HEK293 (cell line): ENCODE measurements around the gene APOL3.
"Not testable (repeated sequence)": the region's sequence is repeated elsewhere in the genome, so short reads cannot be mapped to it uniquely, and the experiment has no call there.

Source experiments
- CTCF ChIA-PET: fragments of 350-600 bp; formaldehyde crosslinking; extraction: SDS; loops from one replicate; lab custom pipeline; 2021; ENCODE audit warnings: antibody characterized with exemption; lab: Yijun Ruan, JAX
- POLR2A ChIA-PET: fragments of 300-600 bp; formaldehyde crosslinking; extraction: SDS; loops from one replicate; lab custom pipeline; 2020; ENCODE audit warnings: antibody characterized with exemption, inconsistent platforms; lab: Yijun Ruan, JAX
- H3K27ac ChIP-seq: fragments of 200-500 bp; sonication (Bioruptor generic); 2 replicates; pipeline ENCODE4 v1.5.1; 2014; ENCODE audit warnings: low read depth, low read length, control low read depth, inconsistent platforms; ENCODE audit errors: extremely low read depth
- H3K36me3 ChIP-seq, 2 experiments: fragments of 200-500 bp in 1 of 2; sonication (Bioruptor generic) in 1 of 2; 1 replicate in 1 of 2; 2 replicates in 1 of 2; pipeline ENCODE4 v1.5.1; 2014 to 2017; ENCODE audit warnings: inconsistent platforms in 2 of 2, low read length in 2 of 2; ENCODE audit not compliant: control insufficient read depth in 2 of 2, insufficient read depth in 1 of 2
- H3K4me1 ChIP-seq: fragments of 200-500 bp; sonication (Bioruptor generic); 2 replicates; pipeline ENCODE4 v1.5.1; 2014; ENCODE audit warnings: mild to moderate bottlenecking, low read length, inconsistent platforms; ENCODE audit not compliant: control insufficient read depth, insufficient read depth
- H3K4me3 ChIP-seq: 2 replicates; pipeline ENCODE4 v1.5.1; 2011; ENCODE audit warnings: low read depth, mild to moderate bottlenecking, control low read depth, low read length, moderate library complexity
- H3K9me3 ChIP-seq: fragments of 200-500 bp; sonication (Bioruptor generic); 2 replicates; pipeline ENCODE4 v1.5.1; 2014; ENCODE audit warnings: low read depth, low read length, inconsistent platforms; ENCODE audit not compliant: control insufficient read depth, insufficient read depth
- GLI4 ChIP-seq: fragments of 450-650 bp; formaldehyde crosslinking; IDR thresholded peaks from 2 replicates; pipeline ENCODE4 v1.5.1; 2016; ENCODE audit warnings: missing biosample characterization, missing genetic modification characterization
- HOXA7 ChIP-seq: sonication (generic); formaldehyde crosslinking; IDR thresholded peaks from 2 replicates; pipeline ENCODE4 v1.8.1; 2022; ENCODE audit warnings: missing genetic modification reagents, borderline replicate concordance
- KLF1 ChIP-seq: fragments of 450-650 bp; formaldehyde crosslinking; IDR thresholded peaks from 2 replicates; pipeline ENCODE4 v1.5.1; 2016; ENCODE audit warnings: missing biosample characterization, missing genetic modification characterization
- KLF9 ChIP-seq: fragments of 450-650 bp; formaldehyde crosslinking; IDR thresholded peaks from 2 replicates; pipeline ENCODE4 v1.5.1; 2016; ENCODE audit warnings: missing biosample characterization, missing genetic modification characterization, low read depth
- MYNN ChIP-seq: fragments of 450-650 bp; formaldehyde crosslinking; IDR thresholded peaks from 2 replicates; pipeline ENCODE4 v1.5.1; 2016; ENCODE audit warnings: missing biosample characterization, missing genetic modification characterization, borderline replicate concordance
- SETDB1 ChIP-seq: IDR thresholded peaks from one replicate; pipeline ENCODE4 v1.6.1; 2017; ENCODE audit warnings: mild to moderate bottlenecking, low read length, moderate library complexity, mixed read lengths; ENCODE audit not compliant: insufficient read length
- YY1 ChIP-seq: fragments of 450-650 bp; formaldehyde crosslinking; IDR thresholded peaks from 2 replicates; pipeline ENCODE4 v1.5.1; 2018; ENCODE audit warnings: missing biosample characterization, missing genetic modification characterization
- ZBTB21 ChIP-seq: fragments of 450-650 bp; formaldehyde crosslinking; IDR thresholded peaks from 2 replicates; pipeline ENCODE4 v1.5.1; 2017; ENCODE audit warnings: missing biosample characterization, missing genetic modification characterization
- ZBTB8A ChIP-seq: fragments of 450-650 bp; formaldehyde crosslinking; IDR thresholded peaks from 2 replicates; pipeline ENCODE4 v1.5.1; 2016; ENCODE audit warnings: missing biosample characterization, missing genetic modification characterization
- ZIC2 ChIP-seq: fragments of 450-650 bp; formaldehyde crosslinking; IDR thresholded peaks from 2 replicates; pipeline ENCODE4 v1.5.1; 2016; ENCODE audit warnings: missing biosample characterization, missing genetic modification characterization
- ZNF157 ChIP-seq: fragments of 450-650 bp; formaldehyde crosslinking; IDR thresholded peaks from 2 replicates; pipeline ENCODE4 v1.5.1; 2016; ENCODE audit warnings: missing biosample characterization, missing genetic modification characterization
- ZNF174 ChIP-seq: fragments of 450-650 bp; formaldehyde crosslinking; IDR thresholded peaks from 2 replicates; pipeline ENCODE4 v1.5.0; 2017; ENCODE audit warnings: missing biosample characterization, mild to moderate bottlenecking, missing genetic modification characterization
- ZNF214 ChIP-seq: fragments of 450-650 bp; formaldehyde crosslinking; IDR thresholded peaks from 2 replicates; pipeline ENCODE4 v1.5.1; 2017; ENCODE audit warnings: missing biosample characterization, mild to moderate bottlenecking, missing genetic modification characterization, borderline replicate concordance
- ZNF274 ChIP-seq, 2 experiments: fragments of 200-500 bp in 1 of 2; fragments of 450-650 bp in 1 of 2; sonication (Bioruptor generic) in 1 of 2; formaldehyde crosslinking in 1 of 2; IDR thresholded peaks; 2 replicates each; pipeline versions ENCODE4 v1.5.1 to v1.6.1; 2014 to 2016; ENCODE audit warnings: borderline replicate concordance in 1 of 2, inconsistent platforms in 1 of 2, low read length in 1 of 2, missing biosample characterization in 1 of 2, missing genetic modification characterization in 1 of 2
- ZNF292 ChIP-seq: fragments of 450-650 bp; formaldehyde crosslinking; IDR thresholded peaks from 2 replicates; pipeline ENCODE4 v1.5.1; 2016; ENCODE audit warnings: low read depth, missing biosample characterization, missing genetic modification characterization, borderline replicate concordance
- ZNF621 ChIP-seq: fragments of 450-650 bp; formaldehyde crosslinking; IDR thresholded peaks from 2 replicates; pipeline ENCODE4 v1.5.1; 2017; ENCODE audit warnings: missing biosample characterization, missing genetic modification characterization
- ZNF623 ChIP-seq: fragments of 450-650 bp; formaldehyde crosslinking; IDR thresholded peaks from 2 replicates; pipeline ENCODE4 v1.5.1; 2016; ENCODE audit warnings: missing biosample characterization, missing genetic modification characterization
- ZNF707 ChIP-seq: fragments of 450-650 bp; formaldehyde crosslinking; IDR thresholded peaks from 2 replicates; pipeline ENCODE4 v1.5.1; 2016; ENCODE audit warnings: missing biosample characterization, missing genetic modification characterization
- ZNF747 ChIP-seq: fragments of 450-650 bp; formaldehyde crosslinking; IDR thresholded peaks from 2 replicates; pipeline ENCODE4 v1.5.1; 2016; ENCODE audit warnings: missing biosample characterization, missing genetic modification characterization
- ZNF777 ChIP-seq: fragments of 450-650 bp; formaldehyde crosslinking; IDR thresholded peaks from 2 replicates; pipeline ENCODE4 v1.5.1; 2017; ENCODE audit warnings: missing biosample characterization, missing genetic modification characterization, borderline replicate concordance
- ZNF791 ChIP-seq: fragments of 450-650 bp; formaldehyde crosslinking; IDR thresholded peaks from 2 replicates; pipeline ENCODE4 v1.5.1; 2016; ENCODE audit warnings: missing biosample characterization, missing genetic modification characterization
- ZNF792 ChIP-seq: fragments of 450-650 bp; formaldehyde crosslinking; IDR thresholded peaks from 2 replicates; pipeline ENCODE4 v1.5.1; 2016; ENCODE audit warnings: missing biosample characterization, missing genetic modification characterization
- TF ChIP-seq, protein P1 (sequence below): fragments of 450-650 bp; formaldehyde crosslinking; IDR thresholded peaks from 2 replicates; pipeline ENCODE4 v1.5.1; 2016; ENCODE audit warnings: missing biosample characterization, missing genetic modification characterization
- TF ChIP-seq, protein P2 (sequence below): fragments of 450-650 bp; formaldehyde crosslinking; optimal IDR thresholded peaks from 2 replicates; pipeline ENCODE3; 2016; ENCODE audit warnings: missing biosample characterization, mild to moderate bottlenecking, missing genetic modification characterization
- TF ChIP-seq, protein P3 (sequence below): fragments of 450-650 bp; formaldehyde crosslinking; IDR thresholded peaks from 2 replicates; pipeline ENCODE4 v1.5.1; 2016; ENCODE audit warnings: missing biosample characterization, missing genetic modification characterization

Gene APOL3

DNA sequence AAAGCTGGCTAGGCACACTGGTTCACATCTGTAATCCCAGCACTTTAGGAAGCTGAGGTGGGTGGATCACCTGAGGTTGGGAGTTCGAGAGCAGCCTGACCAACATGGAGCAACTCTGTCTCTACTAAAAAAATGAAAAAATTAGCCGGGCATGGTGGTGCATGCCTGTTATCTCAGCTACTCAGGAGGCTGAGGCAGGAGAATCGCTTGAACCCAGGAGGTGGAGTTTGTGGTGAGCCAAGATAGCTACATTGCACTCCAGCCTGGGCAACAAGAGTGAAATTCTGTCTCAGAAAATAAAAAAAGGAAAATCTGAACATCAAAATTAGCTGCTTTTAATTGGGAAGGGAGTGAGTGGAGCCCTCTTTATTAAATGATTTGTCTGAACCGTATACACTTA lies 7.7 kb downstream of the APOL3 start:
- H3K4me1 ChIP-seq, H3K36me3 ChIP-seq, H3K9me3 ChIP-seq, H3K27ac ChIP-seq, POLR2A ChIA-PET, H3K4me3 ChIP-seq: not testable (repeated sequence)
- CTCF ChIA-PET, result interaction anchor here (0.7 to 2.6 kb wide), 4 partner anchors 10 to 939 kb away, joined by 3 to 19 read pairs (median 4); no protein-coding TSS in a partner anchor

DNA sequence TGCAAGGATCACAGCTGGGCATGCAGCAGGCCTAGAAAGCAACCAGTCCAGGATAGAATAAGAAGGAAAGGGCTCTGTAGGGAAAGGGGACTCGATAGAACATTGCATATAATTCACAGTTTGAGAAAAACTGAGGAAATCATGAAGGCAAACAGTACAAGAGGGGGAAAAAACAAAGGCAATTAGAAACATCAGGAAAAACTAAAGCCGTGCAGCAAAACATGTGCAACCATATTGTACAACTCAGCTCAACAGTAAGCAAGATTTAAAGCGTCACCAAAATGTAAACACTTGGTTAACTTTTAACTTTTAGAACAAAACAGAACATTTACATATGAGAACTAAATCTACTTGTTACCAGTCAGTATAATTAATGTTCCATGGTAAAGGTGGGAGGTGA lies 8.5 kb downstream of the APOL3 start:
- H3K27ac ChIP-seq, result no peak overlapping the region
- ChIA-PET POLR2A (no interaction called here), CTCF (interaction anchor here (0.7 to 2.6 kb wide), 4 partner anchors 9 to 30 kb away, joined by 4 to 19 read pairs (median 6); no protein-coding TSS in a partner anchor)
- H3K9me3 ChIP-seq, result no peaks in the 10 kb centered on the region
- H3K4me3 ChIP-seq, result no peak overlapping the region
- no peaks in the 10 kb centered on the region for H3K4me1 ChIP-seq
- no peak for TF ChIP-seq ZNF621 (tag by site-specific recombination)
- peak; percentile 40 for TF ChIP-seq SETDB1
- no peaks in the 10 kb centered on the region for H3K36me3 ChIP-seq

DNA sequence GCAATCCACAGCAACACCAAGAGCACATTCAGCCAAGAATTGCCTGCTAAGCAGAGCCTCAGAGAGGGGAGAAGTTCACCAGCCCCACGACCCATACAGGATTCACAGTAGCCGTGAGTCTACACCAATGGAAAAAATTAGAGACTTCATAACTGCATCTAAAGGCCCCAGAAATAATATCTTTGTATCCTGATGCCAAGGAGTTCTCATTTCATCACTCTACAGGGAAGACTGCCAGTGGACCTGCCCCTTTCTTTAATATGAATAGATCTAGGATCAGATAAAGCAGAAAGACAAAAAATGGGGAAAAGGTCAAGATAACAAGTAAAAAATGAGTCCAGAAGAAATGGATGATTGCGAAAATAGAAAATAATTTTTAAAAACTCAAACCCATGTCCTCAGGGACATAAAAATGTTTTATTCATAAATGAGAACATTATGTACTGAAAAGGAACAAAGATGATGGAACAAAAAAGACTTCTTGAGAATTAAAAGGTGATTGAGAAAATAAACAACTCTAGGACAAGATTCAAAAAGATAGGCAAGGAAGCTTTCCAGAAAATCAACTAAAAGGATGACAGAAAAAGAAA lies 9.5 kb downstream of the APOL3 start:
- Histone ChIP-seq H3K4me1 (no peaks in the 10 kb centered on the region), H3K27ac (no peak overlapping the region), H3K36me3 (no peaks in the 10 kb centered on the region), H3K9me3 (no peaks in the 10 kb centered on the region), H3K4me3 (no peak overlapping the region)
- ChIA-PET POLR2A (no interaction called here), CTCF (interaction anchor here (0.6 to 2.6 kb wide), 6 partner anchors 9 to 336 kb away, joined by 3 to 19 read pairs (median 5); no protein-coding TSS in a partner anchor)
- no peak for TF ChIP-seq ZNF791 (tag by site-specific recombination)
- TF ChIP-seq ZBTB21 (tag by site-specific recombination), result no peak
- TF ChIP-seq, protein P1, sequence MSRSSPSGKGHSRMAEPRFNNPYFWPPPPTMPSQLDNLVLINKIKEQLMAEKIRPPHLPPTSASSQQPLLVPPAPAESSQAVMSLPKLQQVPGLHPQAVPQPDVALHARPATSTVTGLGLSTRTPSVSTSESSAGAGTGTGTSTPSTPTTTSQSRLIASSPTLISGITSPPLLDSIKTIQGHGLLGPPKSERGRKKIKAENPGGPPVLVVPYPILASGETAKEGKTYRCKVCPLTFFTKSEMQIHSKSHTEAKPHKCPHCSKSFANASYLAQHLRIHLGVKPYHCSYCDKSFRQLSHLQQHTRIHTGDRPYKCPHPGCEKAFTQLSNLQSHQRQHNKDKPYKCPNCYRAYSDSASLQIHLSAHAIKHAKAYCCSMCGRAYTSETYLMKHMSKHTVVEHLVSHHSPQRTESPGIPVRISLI, result no peak
- TF ChIP-seq KLF9 (tag by site-specific recombination), result no peak
- no peak for TF ChIP-seq ZNF623 (tag by site-specific recombination)
- TF ChIP-seq ZIC2 (tag by site-specific recombination), result no peak
- TF ChIP-seq ZNF157, result no peak
- TF ChIP-seq ZNF292, result no peak
- TF ChIP-seq ZNF747 (tag by site-specific recombination), result no peak
- no peak for TF ChIP-seq YY1 (tag by site-specific recombination)
- no peak for TF ChIP-seq GLI4 (tag by site-specific recombination)
- no peak for TF ChIP-seq ZNF792

DNA sequence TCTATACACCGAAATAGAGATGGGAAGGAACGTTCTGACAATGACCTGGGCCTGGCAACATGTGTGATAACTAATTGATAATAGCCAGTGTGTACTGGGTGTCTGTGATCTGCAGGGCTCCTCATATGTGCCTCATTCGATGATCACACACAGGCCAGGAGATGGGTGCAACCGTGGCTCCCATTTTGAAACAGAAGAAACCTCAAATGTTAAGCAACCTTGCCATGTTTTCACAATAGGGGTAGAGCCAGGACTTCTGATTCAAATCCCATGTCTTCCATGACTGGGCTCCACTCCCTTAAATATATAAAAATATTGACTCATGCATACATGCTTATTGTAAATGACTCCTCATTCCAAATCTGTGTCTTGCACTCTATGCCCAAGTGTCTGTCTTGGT lies 11.1 kb downstream of the APOL3 start:
- no peak overlapping the region for H3K27ac ChIP-seq
- H3K36me3 ChIP-seq, result no peaks in the 10 kb centered on the region
- H3K4me3 ChIP-seq, result no peak overlapping the region
- POLR2A ChIA-PET, result no interaction called here
- H3K4me1 ChIP-seq, result no peaks in the 10 kb centered on the region
- H3K9me3 ChIP-seq, result no peaks in the 10 kb centered on the region
- CTCF ChIA-PET, result interaction anchor here (0.6 to 7.7 kb wide), 2 partner anchors 31 to 207 kb away, joined by 8 to 63 read pairs; no protein-coding TSS in a partner anchor
- TF ChIP-seq, protein P2, sequence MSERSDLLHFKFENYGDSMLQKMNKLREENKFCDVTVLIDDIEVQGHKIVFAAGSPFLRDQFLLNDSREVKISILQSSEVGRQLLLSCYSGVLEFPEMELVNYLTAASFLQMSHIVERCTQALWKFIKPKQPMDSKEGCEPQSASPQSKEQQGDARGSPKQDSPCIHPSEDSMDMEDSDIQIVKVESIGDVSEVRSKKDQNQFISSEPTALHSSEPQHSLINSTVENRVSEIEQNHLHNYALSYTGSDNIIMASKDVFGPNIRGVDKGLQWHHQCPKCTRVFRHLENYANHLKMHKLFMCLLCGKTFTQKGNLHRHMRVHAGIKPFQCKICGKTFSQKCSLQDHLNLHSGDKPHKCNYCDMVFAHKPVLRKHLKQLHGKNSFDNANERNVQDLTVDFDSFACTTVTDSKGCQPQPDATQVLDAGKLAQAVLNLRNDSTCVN (tag by site-specific recombination), result no peak
- TF ChIP-seq ZNF174 (tag by site-specific recombination), result no peak
- TF ChIP-seq ZNF777 (tag by site-specific recombination), result no peak
- no peak for TF ChIP-seq MYNN (tag by site-specific recombination)
- no peak for TF ChIP-seq ZNF274 (IDR thresholded peaks at IDR 0.05; ENCODE audit: low read length)
- TF ChIP-seq ZNF274 (tag by site-specific recombination; IDR thresholded peaks at IDR 0.05; ENCODE audit: borderline replicate concordance), result no peak
- TF ChIP-seq ZBTB8A (tag by site-specific recombination), result no peak
- no peak for TF ChIP-seq ZNF707
- TF ChIP-seq ZNF214 (tag by site-specific recombination), result no peak
- TF ChIP-seq HOXA7 (CRISPR knock-in tag), result no peak
- TF ChIP-seq, protein P3, sequence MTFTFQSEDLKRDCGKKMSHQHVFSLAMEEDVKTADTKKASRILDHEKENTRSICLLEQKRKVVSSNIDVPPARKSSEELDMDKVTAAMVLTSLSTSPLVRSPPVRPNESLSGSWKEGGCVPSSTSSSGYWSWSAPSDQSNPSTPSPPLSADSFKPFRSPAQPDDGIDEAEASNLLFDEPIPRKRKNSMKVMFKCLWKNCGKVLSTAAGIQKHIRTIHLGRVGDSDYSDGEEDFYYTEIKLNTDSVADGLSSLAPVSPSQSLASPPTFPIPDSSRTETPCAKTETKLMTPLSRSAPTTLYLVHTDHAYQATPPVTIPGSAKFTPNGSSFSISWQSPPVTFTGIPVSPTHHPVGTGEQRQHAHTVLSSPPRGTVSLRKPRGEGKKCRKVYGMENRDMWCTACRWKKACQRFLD (tag by site-specific recombination), result no peak
- no peak for TF ChIP-seq KLF1 (tag by site-specific recombination)
